Trophoblast cell (in vitro differentiated cells and primary cell): ENCODE results near the gene MYBBP1A.
"Not testable (repeated sequence)": the region's sequence is repeated elsewhere in the genome, so short reads cannot be mapped to it uniquely, and the experiment has no call there.

ENCODE experiments used
- DNase-seq, 2 donors: peaks; one replicate each; pipeline ENCODE4 v3.0.0-alpha.2; 2016
- H2AFZ ChIP-seq: 2 replicates; pipeline ENCODE4 v1.6.1; 2013; ENCODE audit warnings: low read length, moderate library complexity, mild to moderate bottlenecking; ENCODE audit not compliant: insufficient read depth, poor library complexity
- H2AK5ac ChIP-seq: 2 replicates; pipeline ENCODE4 v1.6.1; 2013; ENCODE audit warnings: mild to moderate bottlenecking, low read length
- H2BK120ac ChIP-seq: 2 replicates; pipeline ENCODE4 v1.6.1; 2013; ENCODE audit warnings: low read length, mild to moderate bottlenecking, moderate library complexity; ENCODE audit not compliant: insufficient read depth, poor library complexity
- H2BK12ac ChIP-seq: 2 replicates; pipeline ENCODE4 v1.6.1; 2013; ENCODE audit warnings: mild to moderate bottlenecking, low read length, moderate library complexity
- H2BK5ac ChIP-seq: 2 replicates; pipeline ENCODE4 v1.6.1; 2013; ENCODE audit warnings: low read length, low read depth, moderate library complexity, mild to moderate bottlenecking; ENCODE audit not compliant: poor library complexity
- H3K14ac ChIP-seq: 2 replicates; pipeline ENCODE4 v1.6.1; 2013; ENCODE audit warnings: mild to moderate bottlenecking, low read length
- H3K18ac ChIP-seq: 2 replicates; pipeline ENCODE4 v1.6.1; 2013; ENCODE audit warnings: mild to moderate bottlenecking, low read length
- H3K23ac ChIP-seq: 2 replicates; pipeline ENCODE4 v1.6.1; 2013; ENCODE audit warnings: low read length
- H3K27ac ChIP-seq: 2 replicates; pipeline ENCODE4 v1.5.1; 2013; ENCODE audit warnings: low read depth, mild to moderate bottlenecking, inconsistent platforms, low read length, moderate library complexity
- H3K27me3 ChIP-seq: 2 replicates; pipeline ENCODE4 v1.6.1; 2013; ENCODE audit warnings: inconsistent platforms, mild to moderate bottlenecking, low read length, moderate library complexity; ENCODE audit not compliant: insufficient read depth
- H3K36me3 ChIP-seq, 2 experiments: 1 replicate in 1 of 2; 2 replicates in 1 of 2; pipeline ENCODE4 v1.6.1; 2013; ENCODE audit warnings: low read length in 2 of 2, mild to moderate bottlenecking in 2 of 2, moderate library complexity in 1 of 2; ENCODE audit not compliant: insufficient read depth in 2 of 2, control insufficient read depth in 1 of 2
- H3K4ac ChIP-seq: 2 replicates; pipeline ENCODE4 v1.6.1; 2013; ENCODE audit warnings: low read depth, mild to moderate bottlenecking, low read length, moderate library complexity
- H3K4me1 ChIP-seq, 2 experiments: 1 replicate in 1 of 2; 2 replicates in 1 of 2; pipeline ENCODE4 v1.6.1; 2013; ENCODE audit warnings: low read length in 2 of 2, mild to moderate bottlenecking in 2 of 2, moderate library complexity in 1 of 2; ENCODE audit not compliant: insufficient read depth in 2 of 2, control insufficient read depth in 1 of 2
- H3K4me2 ChIP-seq: 2 replicates; pipeline ENCODE4 v1.6.1; 2013; ENCODE audit warnings: inconsistent platforms, mild to moderate bottlenecking, low read length, moderate library complexity
- H3K4me3 ChIP-seq: 2 replicates; pipeline ENCODE4 v1.5.1; 2013; ENCODE audit warnings: mild to moderate bottlenecking, low read depth, low read length, inconsistent platforms
- H3K79me1 ChIP-seq: one replicate; pipeline ENCODE4 v1.6.1; 2013; ENCODE audit warnings: low read length
- H3K79me2 ChIP-seq: 2 replicates; pipeline ENCODE4 v1.6.1; 2013; ENCODE audit warnings: low read length, mild to moderate bottlenecking; ENCODE audit not compliant: control insufficient read depth, insufficient read depth, poor library complexity
- H3K9ac ChIP-seq: 2 replicates; pipeline ENCODE4 v1.6.1; 2013; ENCODE audit warnings: mild to moderate bottlenecking, low read length
- H3K9me3 ChIP-seq: 2 replicates; pipeline ENCODE4 v1.6.1; 2013; ENCODE audit warnings: low read depth, mild to moderate bottlenecking, control low read depth, inconsistent platforms, low read length; ENCODE audit not compliant: insufficient read depth
- H4K12ac ChIP-seq: 2 replicates; pipeline ENCODE4 v1.6.1; 2013; ENCODE audit warnings: low read depth, mild to moderate bottlenecking, low read length, moderate library complexity
- H4K8ac ChIP-seq: 2 replicates; pipeline ENCODE4 v1.6.1; 2013; ENCODE audit warnings: low read depth, mild to moderate bottlenecking, low read length, moderate library complexity
- H4K91ac ChIP-seq: one replicate; pipeline ENCODE4 v1.6.1; 2013; ENCODE audit warnings: low read depth, mild to moderate bottlenecking, low read length, moderate library complexity
- WGBS: extraction: QIAGEN DNeasy Blood & Tissue Kit; methylation state at CpG from one replicate; pipeline ENCODE4 v1.1.7; 2013; ENCODE audit warnings: missing lambda C conversion rate; ENCODE audit not compliant: insufficient read length, insufficient coverage; ENCODE audit errors: extremely low coverage; 5-methylcytosine and 5-hydroxymethylcytosine counted together

The MYBBP1A gene

GRCh38 chr17:4591529-4591928, 36.3 kb upstream of the MYBBP1A start:
- H3K14ac ChIP-seq: no peak overlapping the region
- no peak overlapping the region for H3K4me2 ChIP-seq
- H3K27ac ChIP-seq: no peak overlapping the region
- no peak overlapping the region for H3K23ac ChIP-seq
- no peak overlapping the region for H2BK12ac ChIP-seq
- H3K4me3 ChIP-seq: no peak overlapping the region
- peak overlapping the region; percentile 29 for H4K91ac ChIP-seq
- H2AFZ ChIP-seq: no peak overlapping the region
- peaks cover 34 to 40% of the 10 kb centered on the region in 2 experiments for H3K36me3 ChIP-seq
- no peak for DNase-seq
- no peaks in the 10 kb centered on the region for H3K27me3 ChIP-seq
- H3K9me3 ChIP-seq: no peaks in the 10 kb centered on the region
- no peak overlapping the region for H3K18ac ChIP-seq
- peaks cover 39% of the 10 kb centered on the region for H3K79me1 ChIP-seq
- H3K79me2 ChIP-seq: peaks cover 43% of the 10 kb centered on the region
- no peak overlapping the region for H3K9ac ChIP-seq
- H2BK120ac ChIP-seq: no peak overlapping the region
- H2AK5ac ChIP-seq: no peak overlapping the region
- no peak overlapping the region for H4K12ac ChIP-seq
- H2BK5ac ChIP-seq: no peak overlapping the region
- H4K8ac ChIP-seq: no peak overlapping the region
- H3K4me1 ChIP-seq: peaks cover 61 to 69% of the 10 kb centered on the region in 2 experiments
- WGBS: no CpG with 5 or more reads among the region's 12 CpGs
- H3K4ac ChIP-seq: peak overlapping the region; percentile 29

DNA sequence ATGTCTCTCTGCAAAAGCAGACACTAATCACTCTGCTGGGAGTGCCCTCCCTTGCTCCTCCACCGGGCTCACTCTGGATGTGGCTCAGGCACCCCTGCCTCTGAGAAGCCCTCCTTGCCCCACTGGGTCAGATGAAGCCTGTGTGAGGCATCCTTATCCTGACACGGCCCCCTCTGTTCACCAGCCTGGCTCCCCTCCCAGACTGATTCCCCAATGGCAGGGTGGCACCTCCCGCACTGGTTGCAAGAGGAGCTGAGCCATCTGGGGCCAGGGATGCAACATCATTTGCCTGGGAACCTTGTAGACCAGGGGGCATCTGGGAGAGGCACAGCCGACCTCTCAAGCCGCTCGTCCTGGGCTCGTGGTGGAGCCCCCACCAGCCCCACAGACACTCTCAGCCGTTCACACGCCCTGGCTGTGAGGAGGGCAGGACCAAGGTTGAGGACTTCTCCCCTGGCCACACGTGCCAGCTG, 35.8 kb upstream of the MYBBP1A start:
- Histone ChIP-seq H3K9ac (no peak overlapping the region), H2BK5ac (no peak overlapping the region), H3K79me1 (peaks cover 41% of the 10 kb centered on the region), H3K36me3 (peaks cover 29 to 35% of the 10 kb centered on the region in 2 experiments), H4K8ac (no peak overlapping the region), H3K27ac (no peak overlapping the region), H3K27me3 (no peaks in the 10 kb centered on the region), H3K4ac (peak overlapping the region; percentile 29), H3K23ac (no peak overlapping the region), H3K14ac (no peak overlapping the region), H3K18ac (peak overlapping the region; percentile 31), H2BK120ac (no peak overlapping the region), H4K91ac (peak overlapping the region; percentile 29), H2AK5ac (peak overlapping the region; percentile 23), H3K4me2 (no peak overlapping the region), H3K4me3 (no peak overlapping the region), H2AFZ (no peak overlapping the region), H2BK12ac (peak overlapping the region; percentile 26), H3K79me2 (peaks cover 46% of the 10 kb centered on the region), H3K9me3 (no peaks in the 10 kb centered on the region), H3K4me1 (peaks cover 63 to 71% of the 10 kb centered on the region in 2 experiments), H4K12ac (no peak overlapping the region)
- WGBS: no CpG with 5 or more reads among the region's 10 CpGs
- DNase-seq: no peak

DNA sequence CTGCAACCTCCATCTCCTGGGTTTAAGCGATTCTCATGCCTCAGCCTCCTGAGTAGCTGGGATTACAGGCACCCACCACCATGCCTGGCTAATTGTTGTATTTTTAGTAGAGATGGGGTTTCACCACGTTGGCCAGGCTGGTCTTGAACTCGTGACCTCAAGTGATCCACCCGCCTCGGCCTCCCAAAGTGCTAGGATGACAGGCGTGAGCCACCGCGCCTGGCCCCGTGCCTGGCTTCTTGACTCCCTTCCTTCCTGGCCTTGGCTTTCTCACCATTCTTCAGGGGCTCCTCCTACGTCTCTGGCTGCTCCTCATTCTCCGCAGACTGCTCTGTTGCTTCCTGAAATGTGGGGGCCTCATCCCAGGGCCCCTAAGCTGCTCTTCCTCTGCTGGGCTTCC, 34.9 kb upstream of the MYBBP1A start:
- H3K23ac ChIP-seq, H3K14ac ChIP-seq, H3K9ac ChIP-seq, H2AK5ac ChIP-seq, H3K27ac ChIP-seq, H3K9me3 ChIP-seq, H4K12ac ChIP-seq, H2BK120ac ChIP-seq, H3K27me3 ChIP-seq, H3K18ac ChIP-seq, H4K91ac ChIP-seq, H4K8ac ChIP-seq, H3K4me2 ChIP-seq, H2BK12ac ChIP-seq, H3K4me3 ChIP-seq, H2AFZ ChIP-seq, H2BK5ac ChIP-seq, DNase-seq: not testable (repeated sequence)
- H3K79me2 ChIP-seq: peaks cover 53% of the 10 kb centered on the region
- peaks cover 58 to 71% of the 10 kb centered on the region in 2 experiments for H3K4me1 ChIP-seq
- no CpG with 5 or more reads among the region's 11 CpGs for WGBS
- H3K36me3 ChIP-seq: peaks cover 21 to 28% of the 10 kb centered on the region in 2 experiments
- H3K4ac ChIP-seq: peak overlapping the region; percentile 29
- H3K79me1 ChIP-seq: peaks cover 43% of the 10 kb centered on the region

DNA sequence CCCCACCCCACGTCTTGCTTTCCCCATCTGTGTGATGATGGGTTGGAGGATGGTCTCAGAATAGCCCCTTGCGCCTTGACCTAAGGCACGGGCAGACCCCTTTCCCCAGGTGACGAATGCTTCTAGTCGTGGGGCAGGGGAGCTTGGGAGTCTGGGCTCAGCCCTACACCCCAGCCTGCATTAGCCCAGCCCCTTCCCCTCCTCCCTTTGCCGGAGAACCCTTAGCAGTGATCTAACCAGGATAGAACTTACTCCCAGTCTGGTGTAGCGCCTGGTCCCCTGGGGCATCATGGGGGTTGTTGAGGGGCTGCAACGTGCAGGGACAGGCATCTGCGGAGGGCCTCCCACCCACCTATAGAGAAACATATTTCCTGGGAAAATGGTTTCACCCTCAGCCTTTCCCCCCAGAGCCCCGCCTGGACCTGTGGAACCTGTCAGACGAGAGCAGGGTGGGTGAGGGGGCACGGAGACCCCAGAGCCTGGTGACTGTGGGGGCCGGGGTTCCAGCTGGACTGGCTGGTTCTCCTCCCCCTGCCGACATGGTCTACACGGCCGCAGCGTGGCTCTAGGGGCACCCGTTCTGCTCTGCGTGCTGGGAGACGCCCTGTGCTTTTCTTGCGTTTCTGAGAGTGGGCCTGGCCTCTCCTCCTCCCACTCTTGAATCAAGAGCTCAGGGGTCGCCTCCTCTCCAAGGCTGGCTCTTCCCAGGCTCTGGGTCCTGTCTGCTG, 33.9 kb upstream of the MYBBP1A start:
- no peaks in the 10 kb centered on the region for H3K27me3 ChIP-seq
- peak overlapping the region; percentile 99 for H2AK5ac ChIP-seq
- peak overlapping the region; percentile 96 for H2BK120ac ChIP-seq
- H3K36me3 ChIP-seq: peaks cover 19 to 26% of the 10 kb centered on the region in 2 experiments
- H3K4me3 ChIP-seq: no peak overlapping the region
- H3K4me1 ChIP-seq: peaks cover 54 to 67% of the 10 kb centered on the region in 2 experiments
- peak overlapping the region; percentile 84 for H3K27ac ChIP-seq
- peaks cover 48% of the 10 kb centered on the region for H3K79me1 ChIP-seq
- peak overlapping the region; percentile 92 for H2BK5ac ChIP-seq
- peak overlapping the region; percentile 96 for H3K14ac ChIP-seq
- peaks cover 1% of the 10 kb centered on the region for H3K9me3 ChIP-seq
- H3K4ac ChIP-seq: peak overlapping the region; percentile 97
- peak overlapping the region; percentile 54 for H4K12ac ChIP-seq
- H3K4me2 ChIP-seq: peak overlapping the region; percentile 39
- H3K18ac ChIP-seq: peak overlapping the region; percentile 95
- DNase-seq: no peak
- no CpG with 5 or more reads among the region's 22 CpGs for WGBS
- peaks cover 61% of the 10 kb centered on the region for H3K79me2 ChIP-seq
- peak overlapping the region; percentile 98 for H2BK12ac ChIP-seq
- H3K23ac ChIP-seq: no peak overlapping the region
- H3K9ac ChIP-seq: no peak overlapping the region
- H2AFZ ChIP-seq: peak overlapping the region; percentile 49
- peak overlapping the region; percentile 99 for H4K91ac ChIP-seq
- peak overlapping the region; percentile 89 for H4K8ac ChIP-seq
